GM18951 (cell line): ENCODE results near the gene CLCN5.

Experiments used
- POLR2A ChIP-seq: IDR thresholded peaks from 4 replicates; pipeline ENCODE4 v1.6.1; 2011; ENCODE audit warnings: mild to moderate bottlenecking; ENCODE audit not compliant: insufficient read length, insufficient read depth; ENCODE audit errors: extremely low read depth
- in situ Hi-C: fragments of 300-500 bp; cut with MboI; formaldehyde crosslinking; loops from one replicate; pipeline ENCODE4 v1.12.0; 2022; ENCODE audit warnings: low sequenced_read_pairs, mixed read lengths, inconsistent platforms; ENCODE audit not compliant: unreplicated experiment

CLCN5 gene

DNA sequence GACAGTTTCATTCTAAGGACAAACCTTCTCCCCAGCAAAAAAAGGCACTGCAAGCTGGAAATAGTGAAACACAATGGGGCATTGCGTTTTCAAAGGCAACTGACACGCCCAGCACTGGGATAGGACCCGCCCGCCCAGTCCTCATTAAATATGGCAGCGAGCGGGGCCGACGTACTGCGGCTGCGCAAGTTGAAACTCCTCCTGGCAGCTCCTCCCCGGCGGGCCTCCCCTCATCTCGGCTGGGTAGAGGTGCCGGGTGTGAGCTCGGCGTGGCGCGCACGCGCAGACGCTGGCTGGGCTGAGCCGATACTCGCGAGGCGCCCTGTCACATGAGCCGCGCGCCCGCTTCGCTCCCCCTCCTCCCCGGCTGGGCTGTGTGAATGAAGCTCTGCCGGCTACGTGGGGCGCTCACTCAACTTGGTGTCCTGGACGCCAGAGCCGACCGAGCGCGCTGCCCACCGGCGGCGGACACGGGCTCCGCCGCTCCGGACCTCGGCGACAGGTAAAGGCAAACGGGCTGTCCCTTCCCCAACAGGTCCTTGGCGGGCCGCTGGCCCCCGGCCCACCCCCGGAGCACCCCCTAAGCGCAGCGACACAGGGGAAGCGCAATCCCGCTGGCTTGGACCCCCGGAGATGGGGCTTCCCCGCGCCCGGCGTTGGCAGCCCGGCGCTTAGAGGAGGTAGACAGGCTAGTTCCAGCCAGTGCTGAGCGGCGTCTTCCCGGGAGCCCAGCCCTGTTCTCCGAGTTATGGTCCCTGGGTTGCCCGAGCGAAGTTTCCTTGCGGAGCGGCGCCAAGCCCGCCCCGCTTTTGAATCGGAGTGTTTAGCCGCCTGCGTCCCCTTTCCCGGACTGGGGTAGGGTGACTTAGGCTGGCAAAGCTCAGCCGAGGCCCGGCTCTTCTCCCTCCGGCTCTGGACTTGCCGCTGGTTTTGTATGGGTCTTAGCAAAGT is at the start of gene CLCN5:
Gene CLCN5, plus strand, starts transcription at position 306 of the 951 bp plus-strand sequence. CDS start 2,703 bp downstream, outside the sequence.
- peak; percentile 57 for TF ChIP-seq POLR2A
- in situ Hi-C loops = loop anchor here (25.0 kb wide), 1 partner anchor 265 kb away; no protein-coding TSS in a partner anchor

DNA sequence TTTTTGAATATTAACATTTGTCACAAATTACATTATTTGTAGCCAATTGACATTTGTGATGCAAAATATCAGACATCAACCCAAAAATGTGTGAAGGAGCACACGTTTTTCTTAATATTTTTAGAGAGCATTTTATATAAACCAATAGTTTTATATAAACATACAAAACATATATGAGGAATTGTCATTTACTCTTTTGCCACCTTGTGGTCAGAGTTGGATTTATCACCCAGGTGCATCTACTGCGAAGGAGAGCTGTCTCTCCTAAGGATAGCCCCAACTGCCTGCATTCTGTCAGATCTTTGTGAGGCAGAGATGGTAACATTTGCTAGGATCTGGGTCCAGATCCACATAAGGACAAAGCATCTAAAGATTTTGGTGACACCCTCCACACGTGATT is 45.6 kb upstream of the CLCN5 start:
- in situ Hi-C loops = loop anchor here (25.0 kb wide), 1 partner anchor 711 kb away; no protein-coding TSS in a partner anchor
- TF ChIP-seq POLR2A = no peak

DNA sequence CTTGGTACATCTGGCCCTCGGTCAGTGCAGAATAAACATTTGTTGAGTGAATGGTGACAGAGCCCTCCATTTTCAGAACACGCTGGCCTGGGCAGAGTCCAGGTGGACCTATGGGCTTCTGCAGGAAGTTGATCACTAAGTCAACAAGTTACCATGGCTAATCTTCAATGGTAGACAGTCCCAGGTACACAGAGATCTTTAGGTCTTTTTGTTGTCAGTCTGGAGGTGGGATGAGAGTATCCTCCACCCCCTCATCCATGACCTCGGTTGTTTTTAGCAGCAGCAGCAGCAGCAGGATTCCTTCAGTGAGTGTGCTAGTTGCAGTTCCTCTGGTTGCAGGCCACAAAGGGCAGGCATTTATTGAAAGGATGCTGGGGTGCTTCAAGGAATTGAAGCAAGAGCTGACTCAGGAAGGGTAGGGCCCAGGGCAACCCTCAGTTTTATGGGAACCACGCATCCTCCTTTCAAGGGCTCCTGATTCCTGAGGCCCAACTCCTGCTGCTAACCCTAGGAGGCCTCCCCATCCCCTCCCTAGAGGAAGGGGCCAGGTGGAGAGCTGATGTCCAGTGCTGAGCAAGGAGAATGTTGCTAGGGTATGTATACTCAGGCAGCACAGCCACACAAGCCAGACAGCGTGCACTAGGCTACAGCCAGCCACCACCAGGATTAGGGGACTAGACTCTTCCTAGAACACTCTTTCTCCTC is 44.8 kb upstream of the CLCN5 start:
- in situ Hi-C loops = loop anchor here (25.0 kb wide), 1 partner anchor 710 kb away; no protein-coding TSS in a partner anchor
- TF ChIP-seq POLR2A = no peak

DNA sequence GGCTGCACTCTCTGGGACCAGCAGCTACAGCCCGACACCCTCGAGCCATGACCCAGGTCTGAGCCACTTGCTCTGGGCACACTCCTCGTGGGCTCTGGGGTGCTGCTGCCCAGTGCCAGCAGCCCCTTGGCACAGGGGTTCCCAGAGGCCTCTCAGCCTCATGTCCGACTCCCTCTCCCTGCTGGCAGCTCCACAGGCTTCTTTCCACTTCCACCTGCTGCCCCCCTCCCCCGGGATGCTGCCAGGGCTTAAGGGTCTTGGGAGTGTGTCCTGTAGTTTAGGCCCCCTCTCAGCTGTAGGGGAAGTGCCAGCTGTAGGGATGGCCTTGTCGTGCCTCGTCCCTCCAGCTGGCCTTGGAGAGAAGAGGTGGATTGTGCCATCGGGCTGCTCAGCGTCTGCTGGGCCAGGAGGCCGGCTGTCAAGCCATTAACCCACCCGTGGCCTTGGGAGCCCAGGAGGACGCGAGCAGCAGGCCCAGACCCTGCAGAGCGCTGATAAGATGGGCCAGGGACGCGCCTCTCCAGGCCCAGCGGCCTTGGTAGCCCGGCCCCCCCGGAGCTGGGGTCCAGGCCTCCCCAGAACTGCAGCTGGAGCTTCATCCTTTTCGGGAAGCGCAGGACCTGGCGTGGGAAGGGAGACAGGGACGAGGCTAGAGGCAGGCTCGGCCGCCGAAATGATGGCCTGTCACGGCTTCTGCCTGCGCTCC is 44.1 kb upstream of the CLCN5 start:
- in situ Hi-C loops = loop anchor here (25.0 kb wide), 1 partner anchor 709 kb away; no protein-coding TSS in a partner anchor

DNA sequence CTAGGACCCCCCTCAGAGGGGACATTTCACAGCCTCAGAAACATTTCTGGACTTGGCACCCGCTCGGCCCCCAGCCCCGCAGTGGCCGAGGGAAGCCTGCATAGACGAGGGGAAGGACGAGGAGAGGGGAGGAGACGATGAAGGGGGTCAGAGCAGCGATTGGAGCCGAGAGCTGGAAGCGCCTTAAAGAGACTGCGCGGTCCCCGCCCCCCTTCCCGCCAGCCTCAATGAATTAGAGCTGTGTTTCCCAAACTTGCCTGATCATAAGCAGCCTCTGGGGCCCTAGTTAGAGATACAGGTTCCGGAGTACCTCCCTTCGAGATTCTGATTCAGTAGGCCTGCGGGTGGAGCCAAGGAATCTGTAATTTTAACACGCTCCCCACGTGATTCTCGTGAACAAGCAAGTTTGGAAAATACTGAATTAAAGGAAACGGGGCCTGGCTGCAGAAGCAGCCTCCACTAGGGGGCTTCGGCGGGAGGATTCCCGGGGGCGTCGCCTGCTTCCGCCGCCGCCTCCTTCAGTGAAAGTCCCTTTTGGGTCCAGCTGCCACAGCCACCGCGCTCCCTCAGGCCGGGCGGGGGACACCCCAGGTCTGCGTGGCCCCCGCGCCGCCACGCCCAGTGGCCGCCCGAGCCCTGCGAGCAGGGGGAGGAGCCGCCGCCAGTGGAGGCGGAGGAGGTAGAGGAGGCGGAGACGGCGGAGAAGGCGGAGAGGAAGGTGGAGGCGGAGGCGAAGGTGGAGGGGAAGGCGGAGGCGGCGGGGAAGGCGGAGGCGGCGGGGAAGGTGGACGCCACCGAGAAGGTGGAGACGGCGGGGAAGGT is 43.4 kb upstream of the CLCN5 start, which contains the start of gene USP27X:
Gene USP27X, plus strand, starts transcription at position 651 of the 822 bp plus-strand sequence. CDS start 824 bp downstream, outside the sequence.
- in situ Hi-C loops = loop anchor here (25.0 kb wide), 1 partner anchor 708 kb away; no protein-coding TSS in a partner anchor

More for the DNA sequence above, 44.1 kb upstream of the CLCN5 start:
- no peak for TF ChIP-seq POLR2A

DNA sequence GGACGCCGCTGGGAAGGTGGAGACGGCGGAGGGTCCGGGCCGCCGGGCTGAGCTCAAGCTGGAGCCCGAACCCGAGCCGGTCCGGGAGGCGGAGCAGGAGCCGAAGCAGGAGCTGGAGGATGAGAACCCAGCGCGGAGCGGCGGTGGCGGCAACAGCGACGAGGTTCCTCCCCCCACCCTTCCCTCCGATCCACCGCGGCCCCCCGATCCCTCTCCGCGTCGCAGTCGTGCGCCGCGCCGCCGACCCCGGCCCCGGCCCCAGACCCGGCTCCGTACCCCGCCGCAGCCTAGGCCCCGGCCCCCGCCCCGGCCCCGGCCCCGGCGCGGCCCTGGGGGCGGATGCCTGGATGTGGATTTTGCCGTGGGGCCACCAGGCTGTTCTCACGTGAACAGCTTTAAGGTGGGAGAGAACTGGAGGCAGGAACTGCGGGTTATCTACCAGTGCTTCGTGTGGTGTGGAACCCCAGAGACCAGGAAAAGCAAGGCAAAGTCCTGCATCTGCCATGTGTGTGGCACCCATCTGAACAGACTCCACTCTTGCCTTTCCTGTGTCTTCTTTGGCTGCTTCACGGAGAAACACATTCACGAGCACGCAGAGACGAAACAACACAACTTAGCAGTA is 42.6 kb upstream of the CLCN5 start:
- in situ Hi-C loops = loop anchor here (25.0 kb wide), 1 partner anchor 708 kb away; no protein-coding TSS in a partner anchor

More for the DNA sequence above, 43.4 kb upstream of the CLCN5 start, which contains the start of gene USP27X:
- TF ChIP-seq POLR2A = peak; percentile 49

DNA sequence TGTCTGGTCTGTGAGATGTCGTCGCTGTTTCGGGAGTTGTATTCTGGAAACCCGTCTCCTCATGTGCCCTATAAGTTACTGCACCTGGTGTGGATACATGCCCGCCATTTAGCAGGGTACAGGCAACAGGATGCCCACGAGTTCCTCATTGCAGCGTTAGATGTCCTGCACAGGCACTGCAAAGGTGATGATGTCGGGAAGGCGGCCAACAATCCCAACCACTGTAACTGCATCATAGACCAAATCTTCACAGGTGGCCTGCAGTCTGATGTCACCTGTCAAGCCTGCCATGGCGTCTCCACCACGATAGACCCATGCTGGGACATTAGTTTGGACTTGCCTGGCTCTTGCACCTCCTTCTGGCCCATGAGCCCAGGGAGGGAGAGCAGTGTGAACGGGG is 41.7 kb upstream of the CLCN5 start:
- TF ChIP-seq POLR2A = no peak
- in situ Hi-C loops = loop anchor here (25.0 kb wide), 1 partner anchor 707 kb away; no protein-coding TSS in a partner anchor

More for the DNA sequence above, 42.6 kb upstream of the CLCN5 start:
- no peak for TF ChIP-seq POLR2A

DNA sequence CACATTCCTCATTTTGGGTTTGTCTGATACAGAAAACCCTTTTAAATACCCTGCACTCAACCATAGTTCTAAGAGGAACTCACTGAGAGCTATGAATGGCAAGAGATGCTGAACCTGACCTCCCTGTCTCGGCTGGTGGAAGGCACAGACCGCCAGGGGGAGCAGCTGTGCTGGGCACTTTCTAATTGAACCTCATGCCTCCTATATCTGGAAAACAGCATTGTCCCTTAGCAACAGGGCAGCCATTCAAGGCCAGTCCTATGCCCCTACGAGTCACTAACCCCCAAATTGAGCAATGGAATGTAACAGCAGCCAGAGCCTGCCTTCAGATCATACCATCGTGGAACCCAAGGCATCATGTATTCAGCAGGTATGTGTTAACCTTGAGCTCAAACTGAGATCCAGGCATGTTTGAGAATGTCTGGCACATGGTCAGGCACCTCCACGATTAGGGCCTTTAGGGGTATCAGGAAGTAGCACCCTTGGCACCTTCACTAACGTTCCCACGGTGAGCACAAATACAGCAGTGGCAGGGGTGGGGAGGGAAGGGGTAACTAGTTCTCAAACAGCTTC is 38.0 kb upstream of the CLCN5 start:
- TF ChIP-seq POLR2A = no peak

DNA sequence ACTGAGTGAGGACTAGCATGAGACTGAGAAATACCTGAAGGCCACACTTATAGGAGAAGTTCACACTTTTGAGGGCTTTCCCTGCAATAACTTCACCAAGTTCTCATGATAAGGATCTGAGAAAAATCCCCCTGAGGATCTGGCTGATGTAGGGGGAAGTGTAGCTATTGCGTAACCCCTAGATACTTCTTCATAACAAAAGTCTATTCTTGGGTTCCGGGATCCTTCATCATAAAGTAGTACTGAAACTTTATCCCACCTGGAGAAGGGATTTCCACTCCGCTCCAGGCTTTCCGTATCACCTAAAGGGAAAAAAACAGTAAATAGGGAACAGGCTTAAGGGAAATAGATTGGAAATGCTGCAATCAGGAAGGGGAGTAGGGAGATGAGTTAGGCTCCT is 29.9 kb upstream of the CLCN5 start:
- in situ Hi-C loops = loop anchor here (25.0 kb wide), 1 partner anchor 695 kb away; no protein-coding TSS in a partner anchor
- TF ChIP-seq POLR2A = no peak

More for the DNA sequence above, 38.0 kb upstream of the CLCN5 start:
- in situ Hi-C loops = loop anchor here (25.0 kb wide), 1 partner anchor 703 kb away; no protein-coding TSS in a partner anchor

DNA sequence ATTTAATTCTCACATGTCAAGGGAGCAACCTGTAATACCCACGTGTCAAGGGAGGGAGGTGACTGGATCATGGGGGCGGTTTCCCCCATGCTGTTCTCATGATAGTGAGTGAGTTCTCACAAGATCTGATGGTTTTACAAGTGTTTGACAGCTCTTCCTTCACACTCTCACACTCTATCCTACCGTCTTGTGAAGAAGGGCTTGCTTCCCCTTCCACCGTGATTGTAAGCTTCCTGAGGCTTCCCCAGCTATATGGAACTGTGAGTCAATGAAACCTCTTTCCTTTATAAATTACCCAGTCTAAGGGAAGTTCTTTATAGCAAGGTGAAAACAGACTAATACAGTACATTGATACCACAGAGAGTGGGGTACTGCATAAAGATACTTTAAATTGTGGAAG is 25.4 kb upstream of the CLCN5 start:
- in situ Hi-C loops = loop anchor here (25.0 kb wide), 1 partner anchor 690 kb away; no protein-coding TSS in a partner anchor
- TF ChIP-seq POLR2A = no peak

DNA sequence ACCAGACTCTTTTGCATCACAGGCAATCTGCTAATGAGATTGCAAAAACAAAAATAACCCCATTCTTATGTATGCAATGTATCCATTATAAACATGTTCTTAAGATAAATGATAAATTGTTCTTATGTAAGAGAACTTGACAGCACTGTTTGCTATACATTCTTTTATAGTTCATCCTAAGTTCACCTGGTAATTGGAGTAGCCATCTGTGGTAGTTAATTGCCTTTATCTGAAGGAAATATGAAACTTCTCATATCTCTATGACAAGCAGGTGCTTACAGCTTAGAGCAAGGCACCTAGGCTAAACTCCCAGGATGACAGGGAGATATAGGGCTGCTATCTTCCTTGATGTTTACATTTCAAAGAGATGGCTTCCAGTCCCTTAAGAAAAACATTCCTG is 21.3 kb upstream of the CLCN5 start:
- in situ Hi-C loops = loop anchor here (25.0 kb wide), 1 partner anchor 286 kb away; no protein-coding TSS in a partner anchor
- TF ChIP-seq POLR2A = no peak
